GDM1 (cell line): ENCODE measurements around the gene NINL.

ENCODE experiments used
- DNase-seq: peaks from one replicate; lab custom pipeline; 2025; lab: John Stamatoyannopoulos, UW

The NINL gene

GRCh38 chr20:25499855-25500434 is 85.4 kb downstream of the NINL start:
- no peak for DNase-seq

- no peak for DNase-seq
Observed at GRCh38 chr20:25499031-25499430, 86.3 kb downstream of the NINL start.

GRCh38 chr20:25498280-25498606 is 87.1 kb downstream of the NINL start:
- DNase-seq: no peak

GRCh38 chr20:25497586-25498279 is 87.6 kb downstream of the NINL start:
- no peak for DNase-seq

- no peak for DNase-seq
Observed at GRCh38 chr20:25496968-25497401, 88.3 kb downstream of the NINL start.

- DNase-seq: no peak
Observed at GRCh38 chr20:25496165-25496967, 89.0 kb downstream of the NINL start.

- no peak for DNase-seq
Observed at GRCh38 chr20:25495189-25495824, 90.0 kb downstream of the NINL start.

GRCh38 chr20:25494506-25495188 is 90.7 kb downstream of the NINL start:
- no peak for DNase-seq

- no peak for DNase-seq
Observed at GRCh38 chr20:25493748-25494505, 91.4 kb downstream of the NINL start.

- DNase-seq: no peak
Observed at GRCh38 chr20:25493137-25493536, 92.2 kb downstream of the NINL start.

GRCh38 chr20:25491446-25492038 is 93.8 kb downstream of the NINL start:
- no peak for DNase-seq

- no peak for DNase-seq
Observed at GRCh38 chr20:25490656-25491445, 94.5 kb downstream of the NINL start.

GRCh38 chr20:25489221-25489871 is 96.0 kb downstream of the NINL start:
- DNase-seq: no peak

GRCh38 chr20:25487975-25488374 is 97.4 kb downstream of the NINL start:
- no peak for DNase-seq

- DNase-seq: no peak
Observed at GRCh38 chr20:25487306-25487705, 98.0 kb downstream of the NINL start.

GRCh38 chr20:25486377-25486776 is 99.0 kb downstream of the NINL start:
- no peak for DNase-seq

- no peak for DNase-seq
Observed at GRCh38 chr20:25485872-25486271, 99.5 kb downstream of the NINL start.

GRCh38 chr20:25484911-25485511 is 100.3 kb downstream of the NINL start:
- DNase-seq: no peak

GRCh38 chr20:25484224-25484846 is 101.0 kb downstream of the NINL start:
- no peak for DNase-seq
